DMS 273 (cell line): ENCODE measurements around the gene FAM53B.
"Not testable (repeated sequence)": the region's sequence is repeated elsewhere in the genome, so short reads cannot be mapped to it uniquely, and the experiment has no call there.

ENCODE experiments used
- DNase-seq: peaks from one replicate; lab custom pipeline; 2025; ENCODE audit not compliant: unreplicated experiment; lab: John Stamatoyannopoulos, UW

FAM53B gene, protein sequence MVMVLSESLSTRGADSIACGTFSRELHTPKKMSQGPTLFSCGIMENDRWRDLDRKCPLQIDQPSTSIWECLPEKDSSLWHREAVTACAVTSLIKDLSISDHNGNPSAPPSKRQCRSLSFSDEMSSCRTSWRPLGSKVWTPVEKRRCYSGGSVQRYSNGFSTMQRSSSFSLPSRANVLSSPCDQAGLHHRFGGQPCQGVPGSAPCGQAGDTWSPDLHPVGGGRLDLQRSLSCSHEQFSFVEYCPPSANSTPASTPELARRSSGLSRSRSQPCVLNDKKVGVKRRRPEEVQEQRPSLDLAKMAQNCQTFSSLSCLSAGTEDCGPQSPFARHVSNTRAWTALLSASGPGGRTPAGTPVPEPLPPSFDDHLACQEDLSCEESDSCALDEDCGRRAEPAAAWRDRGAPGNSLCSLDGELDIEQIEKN

DNA sequence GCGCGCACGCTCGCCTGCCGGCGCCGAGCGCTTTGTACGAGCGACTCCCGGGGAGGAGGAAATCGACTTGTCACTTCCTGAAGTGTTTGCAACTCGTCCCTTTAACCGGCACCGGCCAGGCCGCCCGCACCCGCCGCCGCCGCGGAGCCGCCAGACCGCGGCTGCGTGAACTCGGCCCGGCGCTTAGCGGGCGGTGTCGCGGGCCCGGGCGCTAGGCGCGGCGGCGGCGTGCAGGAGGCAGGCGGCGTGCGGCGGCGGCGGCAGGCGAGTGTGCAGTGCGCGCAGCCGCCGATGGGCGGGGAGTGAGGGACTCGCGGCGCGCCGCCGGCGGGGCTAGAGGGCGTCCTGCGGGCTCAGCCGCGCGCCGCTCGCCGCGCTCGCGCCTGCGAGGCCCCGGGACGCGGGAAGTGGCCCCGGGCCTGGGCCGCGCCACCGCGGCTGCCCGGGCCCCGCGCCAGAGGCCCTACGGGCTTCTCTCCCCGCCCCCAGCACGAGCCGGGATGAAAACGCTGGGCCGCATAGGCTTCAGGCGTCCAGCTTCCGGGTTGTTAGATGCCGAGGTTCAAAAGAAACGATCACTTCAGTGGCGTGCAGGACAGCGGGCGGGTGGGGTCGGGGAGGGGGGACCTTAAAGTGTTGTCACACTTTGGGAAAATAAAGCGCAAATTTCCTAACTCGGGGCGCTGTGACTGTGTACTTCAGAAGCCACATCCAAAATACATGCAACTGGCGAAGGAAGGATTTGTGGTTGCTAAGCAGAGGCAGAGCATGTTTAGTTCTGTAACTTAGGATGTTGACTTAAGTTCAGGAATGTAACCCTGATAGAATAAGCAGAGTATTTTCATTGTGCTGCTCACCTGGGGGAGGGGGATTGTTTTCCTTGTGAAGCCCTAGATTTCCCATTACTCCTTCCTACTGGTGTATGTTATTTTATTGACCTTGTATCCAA is at the start of gene FAM53B:
Gene FAM53B, minus strand, starts transcription at position 277 of the 949 bp plus-strand sequence. CDS start 37,665 bp downstream, outside the sequence.
- peak; percentile 94 for DNase-seq

DNA sequence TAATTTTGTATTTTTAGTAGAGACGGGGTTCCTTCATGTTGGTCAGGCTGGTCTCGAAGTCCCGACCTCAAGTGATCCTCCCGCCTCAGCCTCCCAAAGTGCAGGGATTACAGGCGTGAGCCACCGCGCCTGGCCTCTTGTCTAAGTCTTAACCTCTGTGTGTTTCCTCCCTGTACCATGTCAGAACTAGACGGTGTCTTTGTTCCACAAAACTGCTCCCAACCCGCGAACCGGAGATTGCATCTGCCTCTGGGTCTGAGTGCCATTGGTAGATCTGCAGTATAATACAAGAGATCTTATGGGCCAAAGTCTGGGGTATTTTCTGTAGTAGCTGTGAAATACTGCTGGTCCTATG is 48.8 kb upstream of the FAM53B start:
- DNase-seq = no peak

DNA sequence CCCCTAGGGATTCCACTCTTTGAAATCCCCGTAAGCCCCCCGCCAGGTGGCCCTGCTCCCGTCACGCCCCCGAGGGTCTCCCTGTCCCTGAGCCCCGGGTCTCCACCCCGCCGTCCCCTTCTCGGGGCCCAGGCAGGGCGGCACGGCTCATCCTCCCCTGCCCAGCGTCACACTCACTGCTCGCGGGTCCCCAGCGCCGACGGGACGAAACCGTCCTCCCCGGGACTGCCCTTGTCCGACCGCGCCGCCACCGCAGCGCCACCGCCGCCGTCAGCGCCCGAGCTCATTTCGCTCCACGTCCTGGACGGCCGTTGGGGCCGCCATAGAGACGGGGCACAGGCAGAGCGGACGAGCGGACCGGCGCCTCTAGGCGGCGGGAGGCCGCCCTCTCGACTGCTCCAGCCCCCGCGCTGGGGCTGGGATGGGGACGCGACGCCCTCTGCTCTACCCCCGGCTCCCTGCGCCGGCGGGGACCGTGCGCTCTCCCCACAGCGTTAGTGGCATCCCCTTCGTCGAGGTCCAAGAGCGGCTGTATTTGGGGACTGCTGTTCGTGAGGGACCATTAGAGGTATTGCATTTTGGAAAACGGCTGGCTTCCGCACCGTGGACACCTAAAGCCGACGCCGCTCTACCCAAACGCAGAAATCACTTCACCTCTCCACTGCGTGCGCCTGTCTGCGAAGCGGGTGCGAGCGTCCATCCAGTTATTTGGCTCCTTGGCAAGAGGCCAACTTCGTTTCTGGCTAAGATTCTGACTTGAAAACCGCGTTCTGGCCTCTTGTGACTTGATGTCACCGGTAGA is 47.6 kb upstream of the FAM53B start, which contains the start of gene EEF1AKMT2:
Gene EEF1AKMT2, minus strand, starts transcription at position 341 of the 802 bp plus-strand sequence. Its CDS starts 54 bp downstream, at position 287.
- peak; percentile 92 for DNase-seq

DNA sequence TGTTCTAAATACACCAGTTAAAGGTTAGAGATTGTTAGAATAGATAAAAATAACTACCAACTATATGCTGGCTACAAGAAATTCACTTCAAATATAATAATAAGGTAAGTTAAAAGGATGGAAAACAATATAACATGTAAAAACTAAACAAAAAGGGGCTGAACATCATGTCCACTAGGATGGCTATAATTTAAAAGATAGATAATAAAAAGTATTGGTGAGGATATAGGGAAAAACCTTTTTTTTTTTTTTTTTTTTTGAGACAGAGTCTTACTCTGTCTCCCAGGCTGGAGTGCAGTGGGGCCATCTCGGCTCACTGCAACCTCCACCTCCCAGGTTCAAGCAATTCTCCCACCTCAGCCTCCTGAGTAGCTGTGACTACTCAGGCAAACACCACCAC is 38.7 kb upstream of the FAM53B start:
- not testable (repeated sequence) for DNase-seq

DNA sequence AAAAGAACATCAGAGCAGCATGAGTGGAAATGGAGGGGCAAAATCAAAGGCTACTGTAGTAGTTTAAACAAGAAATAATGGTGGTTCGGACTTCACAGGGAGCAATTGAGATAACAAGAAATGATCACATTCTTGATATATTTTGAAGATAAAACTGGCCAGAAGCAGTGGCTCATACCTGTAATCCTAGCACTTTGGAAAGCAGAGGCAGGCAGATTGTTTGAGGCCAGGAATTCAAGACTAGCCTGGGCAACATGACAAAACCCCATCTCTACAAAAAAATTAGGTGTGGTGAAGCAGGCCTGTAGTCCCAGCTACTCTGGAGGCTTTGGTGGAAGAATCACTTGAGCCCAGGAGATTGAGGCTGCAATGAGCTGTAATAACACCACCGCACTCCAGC is 24.6 kb upstream of the FAM53B start:
- DNase-seq = no peak

DNA sequence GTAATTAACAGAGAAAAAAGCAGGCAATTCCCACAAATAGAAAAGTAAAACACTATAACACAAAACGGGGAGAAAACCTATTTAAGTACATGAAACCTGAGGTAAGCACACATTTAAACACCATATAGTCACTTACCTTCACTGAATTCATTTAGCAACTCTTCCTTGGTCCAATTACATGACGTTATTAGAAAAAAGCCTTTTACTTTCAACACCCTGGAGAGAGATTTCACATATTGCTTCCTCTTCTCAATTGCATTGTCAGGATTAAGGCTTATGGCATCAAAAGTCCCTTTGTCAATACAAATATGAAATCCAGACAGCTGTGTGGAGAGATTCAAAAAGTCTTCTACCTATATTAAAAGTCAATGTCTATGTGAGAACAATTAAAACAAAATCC is 21.1 kb upstream of the FAM53B start:
- DNase-seq = no peak

DNA sequence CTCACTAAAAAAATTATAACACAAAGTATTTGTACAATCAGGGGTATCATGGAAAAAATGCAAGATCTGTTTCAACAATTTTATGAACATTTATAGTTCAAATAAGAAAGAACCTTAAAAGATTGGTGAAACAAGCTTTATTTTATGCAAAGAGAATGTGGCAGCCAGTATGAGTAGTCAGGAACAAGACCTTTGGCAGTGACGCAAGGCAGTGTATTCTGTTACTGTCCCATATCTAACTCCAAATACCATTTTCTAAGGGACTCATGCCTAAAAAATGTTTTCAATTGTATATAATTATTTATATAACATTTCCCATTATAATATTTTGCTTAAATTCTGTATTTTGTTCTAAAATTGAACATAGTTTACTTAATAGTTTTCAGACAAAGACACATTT is 19.1 kb upstream of the FAM53B start:
- DNase-seq = no peak

DNA sequence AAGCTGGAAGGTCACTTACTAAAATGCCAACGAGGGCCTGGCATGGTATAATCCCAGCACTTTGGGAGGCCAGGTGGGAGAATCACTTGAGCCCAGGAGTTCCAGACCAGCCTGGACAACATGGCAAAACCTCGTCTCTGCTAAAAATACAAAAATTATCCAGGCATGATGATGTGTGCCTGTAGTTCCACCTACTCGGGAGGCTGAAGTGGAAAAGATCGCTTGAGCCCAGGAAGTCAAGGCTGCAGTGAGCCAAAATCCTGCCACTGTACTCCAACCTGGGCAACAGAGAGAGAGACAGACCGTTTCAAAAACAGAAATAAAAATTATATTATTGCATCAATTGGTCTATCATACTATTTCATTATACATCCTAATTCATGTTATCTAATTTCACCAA is 18.1 kb upstream of the FAM53B start:
- no peak for DNase-seq

DNA sequence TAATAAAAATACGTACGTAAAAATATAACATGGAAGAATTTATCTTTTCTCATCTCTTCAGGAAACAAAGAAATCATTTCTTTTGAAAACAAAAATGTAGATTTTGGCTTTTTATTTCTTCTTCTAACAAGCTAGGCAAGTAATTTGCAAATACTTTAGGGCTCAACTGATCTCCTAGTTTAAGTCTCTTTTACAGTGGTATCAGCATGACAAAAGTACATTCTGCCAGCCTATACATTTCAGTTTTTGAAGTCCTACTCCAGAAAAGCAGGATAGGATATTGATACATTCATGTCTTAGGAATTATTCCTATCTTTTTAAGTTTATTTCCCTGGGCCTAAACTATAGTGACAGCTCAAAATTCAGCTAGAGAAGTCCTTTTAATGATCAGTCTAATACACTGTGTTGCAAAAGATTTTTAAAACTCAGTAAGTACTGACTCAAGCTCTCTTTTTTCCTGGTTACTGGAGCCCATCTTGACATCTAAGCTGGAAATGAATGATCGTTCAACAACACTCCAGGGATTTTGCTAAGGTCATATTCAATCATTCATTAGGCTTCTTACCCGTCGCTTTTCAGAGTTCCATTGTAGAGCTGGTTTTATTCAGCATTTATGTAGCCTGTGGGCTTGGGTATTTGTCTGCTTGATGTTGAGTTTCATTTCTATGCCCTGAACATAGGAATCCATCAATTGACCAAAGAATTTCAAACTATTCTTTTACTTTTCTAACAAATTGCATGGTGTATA is 12.2 kb upstream of the FAM53B start:
- DNase-seq = no peak

DNA sequence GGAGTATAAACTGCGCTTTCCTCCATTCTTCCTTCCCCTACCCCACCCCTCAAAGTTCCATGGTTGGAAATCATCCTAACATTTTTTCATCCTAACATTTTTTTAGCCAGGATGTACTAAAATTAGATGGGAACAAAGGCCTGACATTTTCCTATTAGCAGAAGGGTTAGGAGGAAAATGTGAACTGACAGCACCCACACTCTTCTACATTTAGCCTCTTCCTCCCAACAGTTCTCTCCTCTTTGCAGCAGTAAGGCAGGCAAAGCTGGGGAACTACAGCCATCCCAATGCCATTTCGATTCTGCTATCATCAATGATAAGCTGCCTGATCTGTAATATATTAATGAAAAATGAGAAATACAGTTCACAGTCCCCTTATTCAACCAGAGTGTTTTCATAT is 11.4 kb upstream of the FAM53B start:
- no peak for DNase-seq

DNA sequence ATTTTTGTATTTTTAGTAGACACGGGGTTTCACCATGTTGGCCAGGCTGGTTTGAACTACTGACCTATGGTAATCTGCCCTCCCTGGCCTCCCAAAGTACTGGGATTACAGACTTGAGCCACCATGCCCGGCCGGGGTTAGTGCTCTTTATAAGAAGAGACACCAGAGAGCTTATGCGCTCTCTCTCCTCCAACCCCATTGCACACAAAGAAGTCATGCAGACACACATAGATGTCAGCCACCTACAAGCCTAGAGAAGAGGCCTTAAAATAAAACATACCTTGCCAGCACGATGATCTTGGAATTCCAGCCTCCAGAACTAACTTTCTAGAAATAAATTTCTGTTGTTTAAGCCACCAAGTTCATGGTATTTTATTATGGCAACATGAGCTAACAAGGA is 10.0 kb upstream of the FAM53B start:
- DNase-seq = no peak

DNA sequence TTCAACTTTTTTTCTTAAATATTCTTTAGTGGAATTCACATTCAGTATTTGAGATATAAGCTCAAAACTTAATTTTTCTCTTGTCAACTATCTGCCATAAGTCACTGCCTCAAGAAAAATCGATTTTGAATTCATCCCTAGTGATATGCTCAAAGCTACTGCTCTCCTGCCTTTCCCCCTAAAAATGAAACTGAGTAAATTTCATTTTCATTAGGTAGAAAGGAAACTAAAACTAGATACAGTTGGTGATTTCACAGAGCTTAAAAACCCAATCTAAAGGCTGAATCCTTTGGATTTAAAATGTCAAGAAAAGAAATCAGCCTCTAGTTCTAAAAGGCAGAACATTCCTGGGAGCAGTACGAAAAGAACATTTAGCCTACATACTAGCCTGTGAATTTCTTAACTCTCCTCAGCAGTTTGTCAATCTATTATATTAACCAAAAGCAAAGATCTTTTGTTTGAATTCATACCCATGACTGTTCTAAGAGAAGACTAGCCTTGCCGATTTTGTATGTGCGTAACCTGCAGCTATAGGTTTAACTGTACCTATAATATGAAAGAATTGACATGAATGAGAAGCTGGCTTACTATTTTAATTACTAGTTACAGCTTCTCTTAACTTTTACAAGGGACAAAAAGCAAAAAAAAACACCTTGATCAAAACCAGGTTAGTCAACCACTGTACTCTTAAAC is 4.9 kb upstream of the FAM53B start:
- no peak for DNase-seq

DNA sequence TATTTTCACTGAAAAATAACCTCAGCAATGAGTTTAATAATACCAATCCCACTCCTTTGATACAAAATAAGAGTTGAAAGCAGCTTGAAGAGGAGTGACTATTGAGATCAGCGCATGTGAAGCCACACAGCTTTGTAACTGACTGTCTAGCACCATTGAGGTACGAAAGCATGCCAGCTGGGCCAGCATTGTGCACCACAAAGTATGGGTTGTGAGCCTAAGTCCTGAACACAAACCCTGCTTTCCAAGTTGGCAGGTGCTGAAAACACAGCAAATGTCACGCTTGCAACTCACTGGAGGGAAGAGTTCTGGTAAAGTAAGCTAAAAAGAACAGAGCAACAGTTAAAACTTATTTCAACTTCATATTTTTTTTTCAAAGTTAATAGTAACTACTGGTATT is 4.0 kb upstream of the FAM53B start:
- no peak for DNase-seq

DNA sequence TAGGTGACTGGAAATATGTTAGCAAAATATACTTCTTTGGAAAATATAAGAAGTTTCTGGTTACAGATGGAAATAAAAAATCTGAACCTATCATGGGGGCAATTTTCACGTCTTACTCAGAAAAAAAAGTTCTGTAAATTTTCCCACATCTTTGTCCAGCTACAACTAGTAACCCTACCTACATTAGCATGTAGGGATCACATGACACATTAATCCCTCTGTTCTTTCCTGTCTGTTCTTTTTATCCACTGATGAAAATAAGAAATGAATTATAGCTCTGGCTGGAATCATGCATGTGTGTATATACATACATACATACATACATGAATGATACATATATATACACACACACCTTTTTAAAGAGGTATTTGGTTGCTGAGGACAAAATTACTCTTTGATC is 3.6 kb upstream of the FAM53B start:
- no peak for DNase-seq

DNA sequence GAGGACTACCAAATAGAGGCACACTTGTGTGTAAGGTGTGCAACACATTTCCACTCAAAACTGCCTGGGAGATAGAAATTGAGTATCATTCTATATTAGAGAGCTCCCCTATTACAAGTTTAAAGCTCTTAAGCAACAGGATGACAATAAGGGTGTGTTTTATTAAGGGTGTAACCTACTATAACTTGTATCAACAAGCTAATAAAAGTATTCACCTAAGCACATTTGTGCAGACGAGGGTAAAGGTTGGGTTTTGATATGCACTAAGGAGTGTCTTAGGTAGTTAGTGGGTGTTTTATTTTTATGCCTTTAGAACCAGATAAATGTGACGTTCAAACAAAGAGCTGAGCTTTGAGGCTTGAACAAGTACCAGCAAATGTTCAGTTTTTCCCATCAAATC is 2.8 kb upstream of the FAM53B start:
- DNase-seq = no peak

DNA sequence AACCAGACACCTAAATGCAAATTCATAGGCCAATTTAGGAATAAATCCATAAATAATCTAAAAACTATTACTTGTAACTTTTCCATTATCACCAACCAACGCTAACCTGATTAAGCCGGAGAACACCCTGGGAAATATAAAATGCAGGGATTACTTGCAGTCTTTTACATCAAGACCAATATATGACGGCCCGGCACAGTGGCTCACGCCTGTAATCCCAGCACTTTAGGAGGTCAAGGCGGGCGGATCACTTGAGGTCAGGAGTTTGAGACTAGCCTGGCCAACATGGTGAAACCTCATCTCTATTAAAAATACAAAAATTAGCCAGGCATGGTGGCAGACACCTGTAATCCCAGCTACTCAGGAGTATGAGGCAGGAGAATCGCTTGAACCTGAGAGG is 2.3 kb upstream of the FAM53B start:
- not testable (repeated sequence) for DNase-seq

DNA sequence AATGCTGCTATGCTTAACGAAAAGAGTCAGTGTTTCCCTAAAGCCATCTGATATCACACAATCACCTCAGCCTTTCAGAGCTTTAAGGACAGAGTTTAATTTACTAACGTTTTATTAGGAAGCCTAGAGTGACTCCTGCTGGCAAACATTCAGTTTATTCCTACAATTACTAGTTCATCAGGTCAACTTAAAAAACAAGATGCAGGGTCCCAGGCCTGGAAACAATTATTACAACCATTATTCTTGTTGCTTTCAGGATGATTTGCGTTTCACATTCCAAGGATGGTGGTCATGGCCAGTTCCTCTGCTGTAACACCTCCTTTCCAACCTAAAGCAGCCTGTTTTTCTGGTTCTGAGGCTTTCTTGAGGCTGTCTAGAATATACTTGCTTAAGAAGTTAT is 1.5 kb upstream of the FAM53B start:
- DNase-seq = peak; percentile 65

DNA sequence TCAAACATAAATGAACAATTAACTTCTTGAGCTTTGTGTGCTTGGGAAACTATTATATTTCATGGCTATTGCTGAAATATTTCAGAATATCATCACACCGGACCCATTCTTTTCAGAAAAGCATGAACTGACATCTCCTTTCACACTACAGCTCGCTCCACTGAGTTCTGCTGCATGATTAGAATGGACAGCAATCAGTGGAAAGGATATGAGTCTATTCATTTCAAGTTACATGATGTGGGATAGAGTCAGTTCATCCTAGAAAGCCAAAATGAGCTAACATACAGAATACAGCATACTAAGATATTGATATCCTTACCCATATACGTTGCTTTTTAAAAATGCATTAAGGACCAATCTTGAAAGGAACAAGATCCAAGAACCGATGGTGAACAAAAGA is 1.1 kb upstream of the FAM53B start:
- DNase-seq = no peak

DNA sequence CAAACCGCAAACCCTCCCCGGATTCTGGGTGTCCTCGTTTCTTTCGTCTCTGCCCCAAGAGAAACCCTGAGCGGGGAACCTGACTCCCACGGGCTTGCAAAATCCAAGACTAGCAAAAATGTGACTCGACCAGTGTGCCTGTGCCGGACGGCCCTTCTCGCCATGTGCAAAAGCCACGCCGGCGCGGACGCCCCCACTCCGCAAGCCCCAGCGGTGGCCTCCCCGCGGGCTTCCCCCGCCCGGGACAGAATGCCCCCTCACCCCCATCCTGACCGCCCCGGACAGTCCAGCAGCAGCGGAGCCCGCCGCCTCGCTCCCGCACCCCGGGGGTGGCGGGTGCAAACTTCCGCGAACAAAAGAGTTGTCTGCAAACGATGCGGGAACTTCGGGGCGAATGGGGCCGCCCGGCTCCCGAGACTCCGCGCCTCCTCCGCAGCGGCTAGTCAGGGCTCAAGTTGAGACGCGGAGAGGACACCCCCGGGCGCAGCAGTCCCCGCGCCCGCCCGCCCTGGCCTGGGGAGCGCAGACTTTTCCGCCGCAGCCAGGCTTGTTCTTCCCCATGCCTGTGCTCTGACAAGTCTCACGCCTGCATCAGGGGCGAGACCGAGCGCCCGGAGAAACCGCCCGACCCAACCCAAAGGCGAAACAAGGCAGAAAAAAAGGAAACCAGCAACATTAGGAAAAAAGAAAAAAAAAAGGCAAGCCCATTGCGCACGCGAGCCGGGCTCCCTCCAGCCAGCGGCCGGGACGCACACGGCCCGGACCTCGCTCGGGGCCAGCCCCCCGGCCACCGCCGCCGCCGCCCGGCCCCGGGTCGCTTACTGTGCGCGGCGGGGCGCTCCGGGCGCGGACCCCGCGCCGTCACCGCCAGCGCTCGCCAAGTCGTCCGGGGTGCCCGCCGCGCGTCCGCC is 732 bp downstream of the FAM53B start:
- peak; percentile 51 for DNase-seq
